HG03571 (cell line): ENCODE data around the gene GNB4.

Experiments
- ATAC-seq: cut with Tn5 transposase; IDR thresholded peaks from one replicate; pipeline ENCODE4 v1.9.1; 2021; ENCODE audit not compliant: unreplicated experiment

GNB4 gene

DNA sequence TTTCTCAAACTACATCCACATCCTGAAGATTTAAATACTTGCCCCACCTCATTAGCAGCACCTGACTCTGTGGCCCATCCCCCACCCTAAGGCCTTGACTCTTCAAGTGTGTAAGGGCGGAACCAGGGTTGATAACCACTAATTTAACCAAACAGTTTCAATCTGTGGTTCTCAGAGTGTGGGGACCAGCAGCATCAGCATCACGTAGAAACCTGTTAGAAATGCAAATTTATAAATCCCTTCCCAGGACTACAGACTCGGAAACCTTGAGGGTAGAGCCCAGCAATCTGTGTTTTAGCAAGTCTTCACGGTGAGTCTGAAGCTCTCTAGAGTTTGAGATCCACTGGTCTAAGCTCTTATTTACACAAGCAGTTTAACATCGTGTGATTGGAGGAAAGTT is 12.4 kb downstream of the GNB4 start:
- peak; percentile 91 for ATAC-seq

- no peak for ATAC-seq
These were observed 14.8 kb downstream of the GNB4 start for GRCh38 chr3:179436517-179436916.

- no peak for ATAC-seq
These were observed 18.8 kb downstream of the GNB4 start for GRCh38 chr3:179432451-179432850.

GRCh38 chr3:179432021-179432420 is 19.2 kb downstream of the GNB4 start:
- ATAC-seq, result peak; percentile 55

DNA sequence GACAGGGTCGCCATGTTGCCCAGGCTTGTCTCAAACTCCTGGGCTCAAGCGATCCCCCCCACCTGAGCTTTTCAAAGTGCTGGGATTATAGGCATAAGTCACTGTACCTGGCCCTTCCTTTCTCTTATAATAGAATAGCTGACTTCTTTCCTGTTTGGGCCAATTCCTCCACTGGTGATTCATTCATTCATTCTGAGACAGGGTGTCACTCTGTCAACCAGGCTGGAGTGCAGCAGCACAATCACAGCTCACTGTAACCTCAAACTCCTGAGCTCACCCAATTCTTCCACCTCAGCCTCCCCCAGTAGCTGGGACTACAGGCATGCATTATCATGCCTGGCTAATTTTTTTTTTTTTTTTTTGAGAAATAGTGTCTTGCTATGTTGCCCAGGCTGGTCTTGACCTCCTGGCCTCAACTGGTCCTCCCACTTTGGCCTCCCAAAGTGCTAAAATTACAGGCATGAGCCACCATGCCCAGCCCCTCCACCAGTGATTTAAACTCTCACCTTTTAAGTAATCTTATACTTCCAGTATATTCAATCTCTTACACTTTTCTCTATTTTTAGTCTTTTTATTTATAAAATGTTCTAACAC is 20.9 kb downstream of the GNB4 start:
- ATAC-seq, result no peak

DNA sequence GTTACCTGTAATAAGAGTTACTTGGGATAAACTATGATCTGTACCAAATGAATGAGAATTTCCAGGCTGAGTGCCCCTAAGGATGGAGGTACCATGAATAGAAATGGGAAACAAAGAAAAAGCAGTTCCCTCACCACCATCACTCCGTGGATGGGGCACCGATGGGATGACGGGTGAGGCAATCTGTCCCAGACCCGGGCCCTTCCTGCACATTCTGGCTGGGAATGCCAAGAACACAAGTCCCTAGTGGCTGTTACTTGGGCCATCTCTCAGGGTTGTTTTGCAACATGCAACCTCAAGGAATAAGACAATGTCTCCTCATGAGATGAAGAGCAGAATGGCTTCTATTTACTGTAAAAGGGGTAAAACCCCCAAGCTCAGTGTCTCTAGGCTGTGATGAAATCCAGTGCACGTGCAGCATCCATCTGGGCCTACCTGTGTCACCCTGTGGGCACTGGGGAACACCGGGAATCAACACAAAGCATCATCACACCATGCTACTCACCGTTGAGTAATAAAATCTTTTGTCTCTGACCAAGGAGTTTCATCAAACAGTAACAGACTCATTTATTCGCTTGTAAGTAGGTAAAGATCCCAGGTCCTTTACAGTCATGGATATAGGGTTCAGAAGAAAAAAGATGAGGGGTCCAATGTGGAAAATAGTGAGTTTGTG is 22.3 kb downstream of the GNB4 start:
- ATAC-seq, result no peak

- no peak for ATAC-seq
These were observed 26.2 kb downstream of the GNB4 start for GRCh38 chr3:179425075-179425474.

GRCh38 chr3:179421500-179421899 is 29.8 kb downstream of the GNB4 start:
- ATAC-seq, result no peak

DNA sequence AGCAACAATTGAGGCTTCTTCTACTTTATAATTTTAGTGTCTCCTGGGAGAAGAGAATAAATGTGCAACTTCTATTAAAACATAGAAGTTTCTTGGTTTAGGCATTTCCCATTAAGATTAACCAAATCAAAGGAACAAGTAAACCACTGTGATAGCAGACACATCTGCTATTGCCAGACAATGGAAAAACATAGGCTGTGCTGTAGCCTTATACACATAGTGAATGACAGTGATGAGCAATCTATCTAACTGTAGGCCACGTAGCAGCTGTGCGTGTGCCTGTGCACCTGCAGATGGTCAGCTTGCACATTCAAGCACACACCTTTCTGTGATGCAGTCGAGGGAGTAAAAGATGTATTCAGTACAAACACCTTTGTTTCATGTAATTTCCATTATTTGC is 32.7 kb downstream of the GNB4 start:
- no peak for ATAC-seq

- no peak for ATAC-seq
These were observed 34.6 kb downstream of the GNB4 start for GRCh38 chr3:179416681-179417080.

- ATAC-seq, result no peak
These were observed 35.9 kb downstream of the GNB4 start for GRCh38 chr3:179415377-179415776.

DNA sequence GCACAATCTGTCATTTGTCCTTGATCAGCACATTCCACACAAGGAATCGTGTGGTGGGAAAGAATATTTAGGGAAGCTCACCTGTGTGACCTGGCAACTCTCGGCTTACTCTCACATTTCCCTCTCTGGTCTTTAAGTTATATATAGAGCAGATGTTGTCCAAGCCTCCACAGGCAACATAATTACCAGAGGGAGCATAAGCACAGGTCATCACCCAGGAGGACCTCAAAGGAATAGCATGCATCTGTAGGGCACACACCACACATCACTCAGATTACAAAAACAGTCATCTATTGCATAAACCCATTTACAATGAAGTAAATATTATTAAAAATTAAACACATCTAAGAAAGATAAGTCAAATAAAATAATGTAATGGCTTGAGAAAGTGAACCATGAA is 36.5 kb downstream of the GNB4 start:
- ATAC-seq, result no peak

DNA sequence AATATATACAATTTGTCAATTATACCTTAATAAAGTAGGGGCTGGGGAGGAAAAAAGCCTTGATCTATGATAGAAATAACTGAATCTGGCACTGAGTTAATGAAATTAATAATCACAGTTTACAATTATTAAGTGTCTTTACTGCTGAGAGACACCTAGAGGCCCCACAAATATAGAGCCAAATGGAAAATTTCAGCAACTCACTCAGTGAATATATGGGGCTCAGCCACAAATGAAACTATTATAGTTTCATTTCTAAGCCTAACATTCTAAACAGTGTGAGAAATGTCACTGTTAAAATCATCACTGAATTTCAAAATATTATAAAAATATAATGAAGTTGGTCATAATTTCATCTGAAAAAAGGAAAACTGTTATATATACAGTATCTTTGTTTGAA is 40.3 kb downstream of the GNB4 start:
- ATAC-seq, result no peak

DNA sequence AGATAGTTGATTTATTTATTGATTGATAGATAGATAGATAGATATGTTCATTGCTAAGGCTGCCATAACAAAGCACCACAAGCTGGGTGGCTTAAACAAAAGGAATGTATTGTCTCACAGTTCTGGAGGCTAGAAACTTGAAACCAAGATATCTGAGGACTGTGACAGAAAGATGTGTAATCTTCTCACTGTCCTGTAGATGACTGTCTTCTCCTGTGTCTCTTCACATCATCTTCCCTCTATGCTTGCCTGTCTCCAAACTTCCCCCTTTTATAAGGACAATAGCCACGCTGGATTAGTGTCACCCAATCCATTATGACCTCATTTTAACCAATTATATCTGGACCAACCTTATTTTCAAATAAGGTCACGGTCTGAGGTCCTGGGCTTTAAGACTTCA is 40.9 kb downstream of the GNB4 start:
- ATAC-seq, result no peak

GRCh38 chr3:179404307-179404706 is 47.0 kb downstream of the GNB4 start:
- no peak for ATAC-seq

DNA sequence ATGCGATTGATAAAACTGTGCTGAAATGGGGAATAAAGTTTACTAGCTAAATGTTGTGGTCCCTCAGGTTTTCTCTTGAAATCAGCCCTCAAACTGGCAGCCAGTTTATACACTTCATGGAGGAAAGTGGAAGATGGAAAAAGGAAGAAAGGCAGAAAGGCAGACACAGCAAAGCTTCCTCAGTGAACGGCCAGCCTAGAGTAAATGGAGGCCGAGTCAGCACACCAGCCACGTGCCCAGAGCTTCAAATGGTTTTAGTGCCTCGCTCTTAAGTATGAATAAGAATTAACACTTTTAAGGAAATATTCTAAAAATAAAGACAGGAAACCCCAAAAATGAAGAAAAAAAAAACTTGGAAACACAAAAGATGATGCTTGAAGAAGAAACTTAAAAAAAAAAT is 48.3 kb downstream of the GNB4 start:
- no peak for ATAC-seq

GRCh38 chr3:179401561-179401960 is 49.7 kb downstream of the GNB4 start:
- no peak for ATAC-seq

DNA sequence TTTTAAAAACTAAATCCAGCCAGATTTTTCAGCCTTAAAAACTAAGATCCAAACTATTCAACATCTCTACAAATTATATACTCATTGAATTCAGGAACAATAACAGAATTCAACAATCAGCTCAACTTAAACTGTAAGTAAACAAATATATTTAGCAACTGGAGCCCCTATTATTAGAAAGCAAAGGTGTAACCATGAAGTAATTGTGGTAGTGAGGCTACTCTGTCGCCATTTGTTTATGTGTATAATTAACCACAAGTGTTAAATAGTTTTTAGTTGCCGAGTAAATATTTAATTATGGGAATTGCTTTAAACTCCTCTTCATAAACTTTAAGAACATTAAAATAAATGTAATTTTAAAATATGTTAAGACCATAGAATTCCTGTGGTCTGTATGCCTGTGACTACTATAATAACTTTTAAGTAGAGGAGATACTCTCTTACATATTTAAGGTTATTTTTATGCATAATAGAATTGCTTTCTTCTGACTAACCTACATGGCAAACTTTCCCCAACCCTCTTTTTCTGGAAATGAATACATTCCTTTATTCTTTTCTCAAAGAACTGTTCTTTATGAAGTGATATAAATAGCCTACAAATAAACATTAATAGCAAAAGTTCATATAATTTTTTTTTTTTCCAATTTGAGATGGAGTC is 52.6 kb downstream of the GNB4 start:
- no peak for ATAC-seq

GRCh38 chr3:179391906-179392305 is 59.4 kb downstream of the GNB4 start:
- no peak for ATAC-seq

GRCh38 chr3:179376474-179376873 is 74.8 kb downstream of the GNB4 start:
- no peak for ATAC-seq

DNA sequence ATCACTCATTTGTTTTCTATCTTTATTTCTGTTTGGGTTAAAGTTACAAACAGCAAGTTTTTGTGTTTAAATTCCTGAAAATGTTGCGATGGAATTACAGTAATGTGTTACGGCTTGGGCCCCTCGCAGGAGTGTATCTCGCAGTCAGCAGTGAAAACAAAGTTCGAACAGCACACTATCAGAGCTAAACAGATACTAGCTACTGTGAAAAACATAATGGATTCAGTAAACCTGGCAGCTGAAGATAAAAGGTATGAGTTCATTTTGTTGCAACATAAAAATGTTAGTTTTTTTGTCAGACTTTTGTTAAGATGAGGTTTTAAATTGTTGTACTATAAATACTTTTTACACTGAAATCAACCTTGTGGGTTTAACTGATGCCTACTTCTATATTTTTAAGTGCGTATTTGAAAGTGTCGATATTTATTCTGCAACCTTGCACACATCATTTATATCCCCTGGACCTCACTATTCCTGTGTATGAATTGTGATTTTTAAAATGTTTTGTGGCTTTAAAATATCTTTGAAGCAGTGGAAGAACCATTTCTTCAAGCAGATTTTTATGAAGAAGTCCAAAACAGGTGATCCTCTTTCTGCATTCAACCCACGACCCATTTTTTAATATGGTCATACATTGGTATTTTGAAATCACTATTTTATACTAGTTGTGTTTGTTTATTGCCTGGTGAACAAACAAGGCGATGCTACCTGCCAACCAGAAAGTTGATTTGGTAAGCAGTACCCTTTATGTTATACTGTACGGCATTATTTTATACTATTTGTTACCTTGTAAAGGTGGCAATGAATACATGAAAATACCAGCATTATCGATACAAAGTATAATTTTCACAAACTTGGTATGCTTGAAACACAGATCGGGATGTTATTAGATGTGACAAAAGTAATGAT is 75.9 kb downstream of the GNB4 start:
- ATAC-seq, result no peak

- no peak for ATAC-seq
These were observed 77.3 kb downstream of the GNB4 start for GRCh38 chr3:179373938-179374337.
